Stimulated activated CD4-positive, alpha-beta T cell treated with anti-CD3 and anti-CD28 coated beads, Interleukin-15, amount 100 ng/mL, for 24 hours (primary cell): Measurements from ENCODE around the gene ICAM4.
A peak's percentile ranks its signal among the peaks of the same experiment; 100 is the strongest.
"Not testable (repeated sequence)": the region's sequence is repeated elsewhere in the genome, so short reads cannot be mapped to it uniquely, and the experiment has no call there.

Experiments used
- DNase-seq: peaks from one replicate; pipeline ENCODE4 v3.0.0-alpha.2; 2020

ICAM4 gene, protein sequence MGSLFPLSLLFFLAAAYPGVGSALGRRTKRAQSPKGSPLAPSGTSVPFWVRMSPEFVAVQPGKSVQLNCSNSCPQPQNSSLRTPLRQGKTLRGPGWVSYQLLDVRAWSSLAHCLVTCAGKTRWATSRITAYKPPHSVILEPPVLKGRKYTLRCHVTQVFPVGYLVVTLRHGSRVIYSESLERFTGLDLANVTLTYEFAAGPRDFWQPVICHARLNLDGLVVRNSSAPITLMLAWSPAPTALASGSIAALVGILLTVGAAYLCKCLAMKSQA

DNA sequence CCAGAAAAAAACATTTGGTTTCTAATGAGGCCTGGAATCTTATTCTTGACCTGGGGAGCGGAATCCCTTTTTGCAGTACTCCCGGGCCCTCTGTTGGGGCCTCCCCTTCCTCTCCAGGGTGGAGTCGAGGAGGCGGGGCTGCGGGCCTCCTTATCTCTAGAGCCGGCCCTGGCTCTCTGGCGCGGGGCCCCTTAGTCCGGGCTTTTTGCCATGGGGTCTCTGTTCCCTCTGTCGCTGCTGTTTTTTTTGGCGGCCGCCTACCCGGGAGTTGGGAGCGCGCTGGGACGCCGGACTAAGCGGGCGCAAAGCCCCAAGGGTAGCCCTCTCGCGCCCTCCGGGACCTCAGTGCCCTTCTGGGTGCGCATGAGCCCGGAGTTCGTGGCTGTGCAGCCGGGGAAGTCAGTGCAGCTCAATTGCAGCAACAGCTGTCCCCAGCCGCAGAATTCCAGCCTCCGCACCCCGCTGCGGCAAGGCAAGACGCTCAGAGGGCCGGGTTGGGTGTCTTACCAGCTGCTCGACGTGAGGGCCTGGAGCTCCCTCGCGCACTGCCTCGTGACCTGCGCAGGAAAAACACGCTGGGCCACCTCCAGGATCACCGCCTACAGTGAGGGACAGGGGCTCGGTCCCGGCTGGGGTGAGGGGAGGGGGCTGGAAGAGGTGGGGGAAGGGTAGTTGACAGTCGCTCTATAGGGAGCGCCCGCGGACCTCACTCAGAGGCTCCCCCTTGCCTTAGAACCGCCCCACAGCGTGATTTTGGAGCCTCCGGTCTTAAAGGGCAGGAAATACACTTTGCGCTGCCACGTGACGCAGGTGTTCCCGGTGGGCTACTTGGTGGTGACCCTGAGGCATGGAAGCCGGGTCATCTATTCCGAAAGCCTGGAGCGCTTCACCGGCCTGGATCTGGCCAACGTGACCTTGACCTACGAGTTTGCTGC lies at the start of gene ICAM4:
TSS of gene ICAM4 (plus strand) at position 153 of the 935 bp plus-strand sequence. CDS start at position 211, 58 bp downstream.
- DNase-seq, result peak; percentile 63

DNA sequence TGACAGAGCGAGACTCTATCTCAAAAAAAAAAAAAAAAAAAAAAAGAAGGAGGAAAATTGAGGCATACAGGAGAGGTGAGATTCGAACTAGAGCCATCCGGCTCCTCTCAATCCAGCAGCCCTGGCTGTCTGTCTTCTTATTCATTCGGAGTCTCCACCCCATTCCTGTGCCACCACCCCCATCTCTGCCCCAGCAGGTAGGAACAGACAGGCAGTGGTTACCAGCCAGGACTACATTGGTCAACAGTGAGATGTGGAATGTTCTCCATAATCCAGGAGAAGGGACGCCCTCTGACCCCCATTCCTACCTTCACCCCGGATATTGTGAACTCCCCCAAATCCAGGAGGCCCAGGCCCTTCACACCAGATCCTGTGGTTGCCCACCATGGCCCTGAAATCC lies 49.1 kb upstream of the ICAM4 start:
- DNase-seq, result no peak

DNA sequence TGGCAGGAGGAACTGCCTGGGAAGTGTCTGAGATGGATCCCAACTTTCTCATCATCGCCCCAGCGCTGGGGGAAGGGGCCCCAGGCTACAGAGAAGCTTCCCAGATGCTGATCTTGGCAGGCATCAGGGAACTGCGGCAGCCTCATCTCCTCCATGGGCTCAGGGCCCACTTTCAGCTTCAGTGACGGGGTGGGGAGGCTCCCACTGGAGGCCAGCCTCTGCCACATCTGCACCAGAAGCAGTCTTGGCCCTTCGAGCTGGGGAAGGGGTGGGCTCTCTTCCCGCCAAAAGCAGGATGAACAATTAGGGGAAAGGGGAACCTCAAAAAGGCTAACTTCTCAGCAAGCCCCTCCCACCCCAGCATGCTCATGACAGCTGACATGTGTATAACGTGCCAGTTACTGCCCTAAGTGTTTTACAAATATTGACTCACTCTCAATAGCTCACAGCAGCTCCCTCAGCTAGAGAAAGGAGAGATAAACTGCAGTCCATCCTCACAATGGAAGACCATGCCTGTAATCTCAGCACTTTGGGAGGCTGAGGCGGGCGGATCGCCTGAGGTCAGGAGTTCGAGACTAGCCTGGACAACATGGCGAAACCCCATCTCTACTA lies 48.5 kb upstream of the ICAM4 start:
- no peak for DNase-seq

DNA sequence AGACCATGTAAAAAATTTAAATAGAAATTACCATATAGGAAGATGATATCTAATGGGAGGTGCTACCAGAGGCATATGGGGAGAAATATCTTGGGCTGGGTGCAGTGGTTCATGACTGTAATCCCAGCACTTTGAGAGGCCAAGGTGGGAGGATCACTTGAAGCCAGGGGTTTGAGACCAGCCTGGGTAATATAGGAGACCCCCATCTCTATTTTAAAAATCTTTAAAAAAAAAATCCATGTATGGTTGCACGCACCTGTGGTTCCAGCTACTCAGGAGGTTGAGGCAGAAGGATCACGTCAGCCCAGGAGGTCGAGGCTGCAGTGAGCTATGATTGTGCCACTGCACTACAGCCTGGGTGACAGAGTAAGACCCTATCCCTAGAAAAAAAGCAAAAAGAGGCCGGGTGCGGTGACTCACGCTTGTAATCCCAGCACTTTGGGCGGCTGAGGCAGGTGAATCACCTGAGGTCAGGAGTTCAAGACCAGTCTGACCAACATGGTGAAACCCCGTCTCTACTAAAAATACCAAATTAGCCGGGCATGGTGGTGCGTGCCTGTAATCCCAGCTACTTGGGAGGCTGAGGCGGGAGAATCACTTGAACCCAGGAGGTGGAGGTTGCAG lies 44.8 kb upstream of the ICAM4 start:
- DNase-seq, result not testable (repeated sequence)

DNA sequence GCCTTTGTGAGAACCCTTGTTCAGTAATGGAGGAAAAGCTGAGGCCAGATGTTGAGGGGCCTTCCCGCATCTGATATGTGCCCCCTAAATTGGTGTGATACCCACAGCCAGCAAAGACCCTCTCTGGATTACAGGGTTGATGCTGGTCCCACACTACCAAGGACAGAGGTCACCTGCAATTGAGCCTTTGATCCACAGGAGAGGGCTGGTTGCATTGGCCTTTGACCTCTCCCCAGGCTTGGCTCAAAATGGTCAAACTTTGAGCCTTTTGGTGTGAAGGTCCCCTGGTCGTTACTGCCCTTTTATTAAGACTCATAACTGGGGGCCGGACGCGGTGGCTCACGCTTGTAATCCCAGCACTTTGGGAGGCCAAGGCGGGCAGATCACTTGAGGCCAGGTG lies 43.1 kb upstream of the ICAM4 start:
- no peak for DNase-seq

DNA sequence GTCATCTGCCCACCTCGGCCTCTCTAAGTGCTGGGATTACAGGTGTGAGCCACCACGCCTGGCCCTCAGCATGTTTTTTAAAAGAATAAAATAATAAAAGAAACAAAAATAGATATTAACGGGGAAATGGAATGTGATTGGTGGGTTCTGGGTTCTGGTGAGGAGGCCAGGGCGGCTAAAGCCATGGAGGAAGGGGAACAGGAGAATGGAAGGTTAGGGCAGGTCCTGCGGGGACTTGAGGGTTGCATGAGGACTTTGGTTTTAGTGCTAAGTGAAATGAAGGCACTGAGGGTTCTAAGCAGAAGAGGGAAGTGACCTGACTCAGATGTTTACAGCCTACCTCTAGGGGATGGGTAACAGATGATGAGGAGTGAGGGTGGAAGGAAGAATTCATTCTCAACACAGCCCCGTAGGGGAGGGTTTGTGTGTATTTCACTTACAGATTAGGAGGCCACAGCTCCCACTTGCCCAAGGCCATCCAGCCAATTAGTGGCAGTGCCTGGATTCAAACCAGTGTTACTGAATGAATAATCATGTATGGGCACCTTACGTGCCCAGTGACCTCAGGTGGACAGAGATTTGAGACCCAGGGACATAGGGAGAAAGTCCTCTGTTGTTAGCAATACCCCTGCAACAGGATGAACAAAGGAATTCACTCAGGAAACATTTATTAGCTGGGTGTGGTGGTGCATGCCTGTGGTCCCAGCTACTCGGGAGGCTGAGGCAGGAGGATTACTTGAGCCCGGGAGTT lies 41.4 kb upstream of the ICAM4 start:
- DNase-seq, result no peak

DNA sequence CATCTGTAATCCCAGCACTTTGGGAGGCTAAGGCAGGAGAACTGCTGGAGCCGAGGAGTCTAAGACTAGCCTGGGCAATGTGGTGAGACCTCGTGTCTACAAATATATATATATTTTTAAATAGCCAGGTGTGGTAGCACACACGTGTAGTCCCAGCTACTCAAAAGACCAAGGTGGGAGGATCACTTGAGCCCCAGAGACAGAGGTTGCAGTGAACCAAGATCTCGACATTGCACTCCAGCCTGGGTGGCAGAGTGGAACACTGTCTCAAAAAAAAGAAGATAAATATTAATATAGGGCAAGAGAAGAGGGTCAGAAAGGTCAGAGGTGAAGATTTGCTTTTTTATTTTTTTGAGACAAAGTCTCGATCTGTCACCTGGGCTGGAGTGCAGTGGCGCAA lies 40.2 kb upstream of the ICAM4 start:
- DNase-seq, result no peak

DNA sequence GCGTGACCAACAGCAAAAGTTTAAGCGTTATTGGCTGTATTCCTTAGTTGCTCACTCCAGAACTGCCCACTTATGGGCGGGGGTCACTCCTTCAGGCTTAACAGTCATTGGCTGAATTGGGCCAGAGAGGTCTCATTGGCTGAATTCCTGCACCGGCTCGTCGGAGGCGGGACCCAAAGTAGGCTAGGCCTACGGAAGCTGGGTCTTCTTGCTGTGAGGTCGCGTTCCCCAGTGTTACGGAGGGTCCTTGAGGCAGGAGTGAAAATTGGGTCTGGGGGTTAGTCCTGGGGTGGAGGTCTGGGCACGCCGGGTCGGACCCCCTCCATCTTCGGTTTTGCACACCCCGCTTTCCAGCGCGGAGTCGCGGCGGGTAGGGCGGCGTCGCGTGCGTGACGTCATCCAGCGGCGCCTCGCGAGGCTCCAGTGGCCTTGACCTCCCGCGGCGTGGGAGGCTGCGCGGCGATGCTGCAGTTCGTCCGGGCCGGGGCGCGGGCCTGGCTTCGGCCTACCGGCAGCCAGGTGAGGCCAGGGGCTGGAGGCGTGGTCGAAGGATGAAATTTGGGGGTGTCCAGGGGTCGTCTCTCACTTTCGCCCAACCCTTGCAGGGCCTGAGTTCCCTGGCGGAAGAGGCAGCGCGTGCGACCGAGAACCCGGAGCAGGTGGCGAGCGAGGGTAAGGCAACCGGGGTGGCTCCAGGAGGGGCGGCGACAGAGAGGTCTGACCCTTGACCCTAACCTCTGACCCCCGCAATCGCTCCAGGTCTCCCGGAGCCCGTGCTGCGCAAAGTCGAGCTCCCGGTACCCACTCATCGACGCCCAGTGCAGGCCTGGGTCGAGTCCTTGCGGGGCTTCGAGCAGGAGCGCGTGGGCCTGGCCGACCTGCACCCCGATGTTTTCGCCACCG lies 34.7 kb upstream of the ICAM4 start, which contains the start of gene MRPL4:
TSS of gene MRPL4 (plus strand) at position 423 of the 903 bp plus-strand sequence. CDS start at position 463, 40 bp downstream.
- DNase-seq, result peak; percentile 98

DNA sequence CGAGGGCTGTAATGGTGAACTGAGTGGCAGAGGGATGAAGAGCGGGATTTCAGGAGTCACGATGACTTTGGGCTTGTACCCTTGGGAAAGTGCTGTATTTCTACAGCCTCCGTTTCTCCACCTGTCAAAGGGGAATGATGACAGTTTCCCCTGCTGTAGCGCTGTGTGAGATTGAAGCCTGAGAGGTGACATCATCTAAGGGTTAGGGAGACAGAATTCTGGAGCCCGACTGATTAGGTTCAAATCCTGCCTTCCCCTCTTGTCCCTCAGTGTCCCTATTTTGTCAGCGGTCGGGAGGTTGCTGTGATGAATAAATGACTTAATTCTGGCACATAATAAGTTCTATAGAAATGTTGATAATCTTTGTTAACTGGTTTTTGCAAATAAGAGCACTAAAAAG lies 34.0 kb upstream of the ICAM4 start:
- no peak for DNase-seq

DNA sequence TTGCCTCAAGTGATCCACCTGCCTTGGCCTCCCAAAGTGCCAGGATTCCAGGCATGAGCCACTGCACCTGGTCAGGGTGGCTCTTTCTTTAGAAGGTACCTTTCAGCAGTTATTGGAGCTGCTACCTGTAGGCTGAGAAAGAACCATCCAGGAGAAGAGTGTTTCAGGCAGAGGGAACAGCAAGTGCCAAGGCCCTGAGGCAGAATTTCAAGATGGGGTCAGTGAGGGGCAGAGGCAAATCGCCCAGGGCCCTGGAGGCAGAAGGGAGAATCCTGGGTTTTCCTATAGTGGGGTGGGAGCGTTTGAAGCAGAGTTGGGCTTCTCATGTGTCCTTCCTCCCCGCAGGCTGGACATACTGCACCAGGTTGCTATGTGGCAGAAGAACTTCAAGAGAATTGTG lies 32.5 kb upstream of the ICAM4 start:
- no peak for DNase-seq

DNA sequence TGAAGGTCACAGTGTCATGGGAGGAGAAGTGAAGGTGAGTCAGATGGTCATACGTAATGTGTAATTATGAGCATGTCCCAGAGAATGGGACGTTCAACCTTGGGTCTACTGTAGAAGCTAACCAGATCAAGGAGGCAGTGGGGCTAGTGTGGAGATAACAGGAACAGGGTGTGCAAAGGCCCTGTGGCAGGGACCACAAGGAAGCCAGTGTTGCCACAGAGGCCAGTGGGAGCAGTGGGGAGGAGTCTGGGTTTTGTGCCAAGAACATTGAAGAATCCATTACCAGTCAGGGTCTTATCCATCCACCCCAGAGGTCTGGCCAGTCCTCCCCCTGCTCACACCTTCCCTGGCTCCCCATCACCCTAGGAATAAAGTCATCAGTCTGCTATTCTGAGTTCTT lies 31.4 kb upstream of the ICAM4 start:
- DNase-seq, result no peak

DNA sequence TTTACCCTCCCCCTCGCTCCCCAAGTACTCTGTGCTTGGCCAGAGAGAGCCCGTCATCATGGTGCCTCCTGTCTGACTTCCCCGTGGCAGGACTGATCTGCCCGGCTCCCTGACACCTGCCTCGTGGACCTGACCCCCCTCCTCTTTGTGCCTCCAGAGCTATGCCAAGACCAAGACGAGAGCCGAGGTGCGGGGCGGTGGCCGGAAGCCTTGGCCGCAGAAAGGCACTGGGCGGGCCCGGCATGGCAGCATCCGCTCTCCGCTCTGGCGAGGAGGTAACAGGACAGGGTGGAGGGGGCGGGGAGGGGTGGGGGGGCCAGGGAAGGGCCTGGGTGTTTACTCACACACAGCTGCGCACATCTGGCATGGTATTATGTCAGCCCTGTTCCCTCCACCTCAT lies 30.2 kb upstream of the ICAM4 start:
- no peak for DNase-seq

DNA sequence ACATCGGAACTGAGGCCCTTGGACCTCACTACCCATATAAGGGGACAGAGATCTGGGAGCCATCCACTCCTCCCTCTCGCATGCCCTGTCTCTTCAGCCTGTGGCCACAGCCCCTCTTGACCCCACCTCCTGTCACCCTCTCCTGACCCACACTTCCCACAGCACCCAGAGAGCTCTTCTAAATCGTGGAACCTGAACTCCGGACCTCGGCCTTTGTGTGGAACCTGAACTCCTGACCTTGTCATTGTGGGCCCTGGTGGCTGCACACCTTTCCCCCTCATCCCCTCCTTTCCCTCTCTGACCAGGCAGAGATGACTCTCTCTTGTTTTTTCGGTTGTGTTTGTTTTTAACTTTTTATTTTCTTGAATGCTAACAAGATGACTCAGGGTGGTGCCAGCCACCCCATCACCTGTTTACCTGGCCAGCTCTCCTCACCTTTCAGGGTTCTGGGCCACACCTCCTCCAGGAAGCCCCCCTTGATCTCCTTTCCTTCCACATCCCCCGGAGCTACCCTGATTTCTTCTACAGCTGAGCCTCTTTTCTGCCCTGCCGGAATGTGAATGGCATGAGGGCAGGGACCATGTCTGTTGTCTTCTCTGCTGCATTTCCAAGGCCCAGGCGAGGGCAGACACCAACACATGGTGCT lies 29.7 kb upstream of the ICAM4 start:
- DNase-seq, result no peak

DNA sequence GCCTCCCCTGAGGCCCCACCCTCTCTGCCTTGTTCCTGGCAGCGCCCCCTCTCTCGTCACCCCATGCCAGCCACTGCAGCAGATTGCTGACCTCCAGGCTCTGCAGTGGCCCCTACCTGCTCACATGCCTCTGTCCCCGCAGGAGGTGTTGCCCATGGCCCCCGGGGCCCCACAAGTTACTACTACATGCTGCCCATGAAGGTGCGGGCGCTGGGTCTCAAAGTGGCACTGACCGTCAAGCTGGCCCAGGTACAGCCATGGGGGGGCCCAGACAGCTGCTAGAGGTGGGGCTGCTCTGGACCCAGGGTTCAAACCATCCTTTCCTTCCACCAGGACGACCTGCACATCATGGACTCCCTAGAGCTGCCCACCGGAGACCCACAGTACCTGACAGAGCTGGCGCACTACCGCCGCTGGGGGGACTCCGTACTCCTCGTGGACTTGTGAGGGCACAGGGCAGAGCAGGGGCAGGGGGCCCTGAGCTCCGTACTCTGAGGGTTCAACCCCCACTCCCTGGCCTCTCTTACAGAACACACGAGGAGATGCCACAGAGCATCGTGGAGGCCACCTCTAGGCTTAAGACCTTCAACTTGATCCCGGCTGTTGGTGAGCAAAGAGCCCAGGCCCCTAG lies 28.6 kb upstream of the ICAM4 start:
- no peak for DNase-seq

DNA sequence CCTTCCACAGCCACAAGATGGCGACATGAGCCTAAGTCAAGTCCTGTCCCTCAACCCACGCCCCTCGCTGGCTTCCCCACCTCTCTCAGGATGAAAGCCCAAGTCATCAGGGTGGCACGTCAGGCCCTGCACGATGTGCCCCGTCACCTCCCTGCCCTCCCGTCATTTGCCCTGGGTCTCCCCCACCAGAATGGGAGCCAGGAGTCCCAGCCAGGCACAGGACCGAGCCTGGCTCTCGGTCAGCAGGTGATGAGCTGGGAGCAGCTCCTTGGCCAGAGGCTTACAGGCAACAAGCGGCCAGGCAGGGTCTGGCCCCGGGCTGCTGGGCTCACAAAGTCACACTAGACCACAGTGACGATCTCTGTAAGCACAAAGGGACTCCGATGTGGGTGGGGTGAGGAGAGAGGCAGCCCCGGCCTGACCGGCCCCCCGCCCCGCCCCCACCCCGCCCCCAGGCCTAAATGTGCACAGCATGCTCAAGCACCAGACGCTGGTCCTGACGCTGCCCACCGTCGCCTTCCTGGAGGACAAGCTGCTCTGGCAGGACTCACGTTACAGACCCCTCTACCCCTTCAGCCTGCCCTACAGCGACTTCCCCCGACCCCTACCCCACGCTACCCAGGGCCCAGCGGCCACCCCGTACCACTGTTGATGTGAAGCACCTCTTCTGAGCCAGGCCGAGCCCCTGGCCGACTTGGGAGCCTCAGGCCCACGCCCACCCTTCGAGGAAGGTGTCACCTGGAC lies 27.4 kb upstream of the ICAM4 start:
- DNase-seq, result peak; percentile 97

DNA sequence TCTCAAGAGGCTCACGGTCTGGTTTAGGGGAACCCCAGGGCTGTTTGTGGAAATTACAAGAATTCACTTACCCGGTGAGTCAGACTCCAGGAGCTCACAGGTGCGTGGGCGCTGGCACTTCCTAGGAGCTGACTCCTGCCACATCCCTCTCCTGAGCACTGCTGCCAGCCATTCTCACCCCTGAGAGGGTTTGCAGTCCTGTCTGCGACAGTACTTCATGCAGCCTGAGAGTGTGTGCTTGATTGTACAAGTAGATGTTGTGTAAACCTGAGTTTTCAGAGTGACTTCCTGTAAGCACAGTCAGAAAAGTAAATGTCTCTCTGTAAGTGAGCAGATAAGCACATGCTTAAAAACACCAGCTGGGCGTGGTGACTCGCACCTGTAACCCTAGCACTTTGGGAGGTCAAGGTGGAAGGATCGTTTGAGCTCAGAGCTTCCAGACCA lies 26.6 kb upstream of the ICAM4 start:
- DNase-seq, result peak; percentile 80

DNA sequence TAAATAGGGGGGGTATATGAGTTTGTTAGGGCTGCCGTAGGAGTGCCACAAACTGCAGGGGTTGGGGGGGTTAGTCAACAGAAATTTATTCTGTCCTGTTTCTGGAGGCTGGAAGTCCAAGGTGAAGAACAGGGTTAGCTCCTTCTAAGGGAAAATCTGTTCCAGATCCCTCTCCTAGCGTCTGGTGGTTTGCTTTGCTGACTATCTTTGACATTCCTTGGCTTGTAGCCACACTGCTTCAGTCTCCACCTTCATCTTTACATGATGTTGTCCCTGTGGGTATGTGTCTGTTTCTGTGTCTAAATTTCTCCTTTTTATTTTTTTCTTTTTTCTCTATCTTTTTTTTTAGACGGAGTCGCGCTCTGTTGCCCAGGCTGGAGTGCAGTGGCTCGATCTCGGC lies 24.0 kb upstream of the ICAM4 start:
- no peak for DNase-seq

DNA sequence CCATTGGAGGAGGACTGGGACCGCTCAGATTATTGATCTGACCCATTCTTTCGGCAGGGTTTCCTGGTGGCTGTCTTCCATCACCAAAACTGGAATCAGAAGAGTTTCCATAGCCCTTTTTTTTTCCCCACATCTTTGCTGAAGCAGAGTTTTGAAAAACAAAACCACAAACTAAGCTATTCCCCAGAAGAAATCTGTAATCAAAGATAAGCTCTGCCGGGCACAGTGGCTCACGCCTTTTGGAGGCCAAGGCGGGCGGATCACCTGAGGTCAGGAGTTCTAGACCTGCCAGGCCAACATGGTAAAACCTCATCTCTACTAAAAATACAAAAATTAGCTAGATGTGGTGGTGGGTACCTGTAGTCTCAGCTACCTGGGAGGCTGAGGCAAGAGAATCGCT lies 20.0 kb upstream of the ICAM4 start:
- DNase-seq, result no peak

DNA sequence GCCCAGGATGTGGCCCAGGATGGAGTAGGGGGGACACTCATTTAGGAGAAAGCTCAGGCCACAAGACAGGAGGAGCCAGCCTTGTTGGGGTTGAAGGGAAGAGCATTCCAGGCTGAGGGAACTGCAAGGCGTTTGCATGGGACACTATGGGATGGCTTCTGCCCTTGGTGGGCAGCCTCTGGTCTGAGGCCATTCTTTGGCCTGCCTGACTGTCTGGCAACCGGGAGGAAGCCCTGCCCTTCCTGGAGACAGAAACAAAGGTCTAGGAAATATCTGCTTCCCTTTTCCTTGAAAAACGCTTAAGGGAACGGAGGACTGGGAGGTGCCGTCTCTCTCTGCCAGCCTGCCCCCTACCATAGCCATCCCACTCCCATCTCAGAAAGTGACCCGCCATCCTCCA lies 18.7 kb upstream of the ICAM4 start:
- DNase-seq, result no peak
